Neural progenitor cell (in vitro differentiated cells): ENCODE measurements around the gene CSNK1G1. TPM values are rescaled to one million over a fixed set of nuclear protein-coding genes. Genes with fewer than 3 reads are reported as not detected.

ENCODE experiments used
- DNase-seq: peaks from one replicate; pipeline ENCODE4 v3.0.0-alpha.2; 2016; ENCODE audit warnings: low spot score
- H2AFZ ChIP-seq: fragments of 200-600 bp; sonication (generic); replicated peaks from 2 replicates; pipeline ENCODE4 v1.6.1; 2016; ENCODE audit warnings: antibody characterized with exemption
- H3F3A ChIP-seq: fragments of 200-600 bp; sonication (generic); 2 replicates; pipeline ENCODE4 v1.6.1; 2016; ENCODE audit warnings: antibody characterized with exemption, low read depth
- H3K27ac ChIP-seq: fragments of 200-600 bp; sonication (generic); 2 replicates; pipeline ENCODE4 v1.5.1; 2016; ENCODE audit warnings: mild to moderate bottlenecking
- H3K27me3 ChIP-seq: fragments of 200-600 bp; sonication (generic); 2 replicates; pipeline ENCODE4 v1.6.1; 2016; ENCODE audit warnings: mild to moderate bottlenecking, moderate library complexity
- H3K36me3 ChIP-seq: fragments of 200-600 bp; sonication (generic); 2 replicates; pipeline ENCODE4 v1.5.1; 2016
- H3K4me1 ChIP-seq: fragments of 200-600 bp; sonication (generic); 2 replicates; pipeline ENCODE4 v1.6.1; 2016; ENCODE audit warnings: mixed run types
- H3K4me2 ChIP-seq: fragments of 200-600 bp; sonication (generic); 2 replicates; pipeline ENCODE4 v1.6.1; 2016
- H3K4me3 ChIP-seq: fragments of 200-600 bp; sonication (generic); 2 replicates; pipeline ENCODE4 v1.5.1; 2016
- H3K79me2 ChIP-seq: fragments of 200-600 bp; sonication (generic); 2 replicates; pipeline ENCODE4 v1.6.1; 2016; ENCODE audit warnings: low read depth
- H3K9ac ChIP-seq: fragments of 200-600 bp; sonication (generic); 2 replicates; pipeline ENCODE4 v1.6.1; 2016
- H3K9me3 ChIP-seq: fragments of 200-600 bp; sonication (generic); 2 replicates; pipeline ENCODE4 v1.5.1; 2016; ENCODE audit warnings: low read depth
- H4K20me1 ChIP-seq: fragments of 200-600 bp; sonication (generic); 2 replicates; pipeline ENCODE4 v1.6.1; 2016; ENCODE audit warnings: low read depth
- H3K27ac Mint-ChIP-seq: 3 replicates; pipeline ENCODE4 v1.8.0; 2021; ENCODE audit warnings: mixed read lengths
- H3K27me3 Mint-ChIP-seq: 2 replicates; pipeline ENCODE4 v1.8.0; 2022; ENCODE audit warnings: low read depth, mild to moderate bottlenecking, inconsistent platforms, moderate library complexity, mixed read lengths; ENCODE audit not compliant: insufficient read depth
- H3K36me3 Mint-ChIP-seq: 3 replicates; pipeline ENCODE4 v1.8.0; 2021; ENCODE audit warnings: mixed read lengths
- H3K4me1 Mint-ChIP-seq: 3 replicates; pipeline ENCODE4 v1.8.0; 2021; ENCODE audit warnings: mixed read lengths
- H3K4me3 Mint-ChIP-seq: 3 replicates; pipeline ENCODE4 v1.8.0; 2021; ENCODE audit warnings: mild to moderate bottlenecking, moderate library complexity, mixed read lengths
- H3K9me3 Mint-ChIP-seq: 3 replicates; pipeline ENCODE4 v1.8.0; 2020; ENCODE audit warnings: mixed read lengths
- CTCF ChIP-seq: fragments of 200-600 bp; sonication (generic); IDR thresholded peaks from 2 replicates; pipeline ENCODE4 v1.5.1; 2017; ENCODE audit warnings: antibody characterized with exemption, mild to moderate bottlenecking
- EZH2 ChIP-seq: fragments of 200-600 bp; sonication (generic); IDR thresholded peaks from 2 replicates; pipeline ENCODE4 v1.6.1; 2017; ENCODE audit warnings: antibody characterized with exemption, mild to moderate bottlenecking, moderate library complexity
- EZH2phosphoT487 ChIP-seq: fragments of 200-600 bp; sonication (generic); IDR thresholded peaks from 2 replicates; pipeline ENCODE4 v1.6.1; 2017; ENCODE audit warnings: antibody characterized with exemption
- total RNA-seq: library from RNA; depleted of rRNA; stranded (reverse); fragments of >200 nt; gene quantifications from 2 replicates; pipeline ENCODE4 v1.2.3, GENCODE V29; 2015; ENCODE audit warnings: low replicate concordance

The CSNK1G1 gene
- total RNA-seq, 1 donor from 2014 or later: 23.0 TPM

- Histone ChIP-seq H3K4me1 (no peaks in the 10 kb centered on the region), H3K4me3 (no peak overlapping the region), H3K36me3 (peaks cover 3% of the 10 kb centered on the region), H3K27me3 (no peaks in the 10 kb centered on the region), H2AFZ (no peak overlapping the region), H3K79me2 (peaks cover 47% of the 10 kb centered on the region), H3K9ac (no peak overlapping the region), H3K9me3 (no peaks in the 10 kb centered on the region), H3F3A (no peaks in the 10 kb centered on the region), H3K4me2 (no peak overlapping the region), H3K27ac (no peak overlapping the region), H4K20me1 (no peaks in the 10 kb centered on the region)
- peaks cover 9% of the 10 kb centered on the region for H3K36me3 Mint-ChIP-seq
- H3K9me3 Mint-ChIP-seq: no peaks in the 10 kb centered on the region
- H3K4me1 Mint-ChIP-seq: peaks cover 5% of the 10 kb centered on the region
- H3K4me3 Mint-ChIP-seq: no peak overlapping the region
- DNase-seq: no peak
- TF ChIP-seq EZH2: no peak
- TF ChIP-seq EZH2phosphoT487: no peak
- no peak for TF ChIP-seq CTCF
- no peak overlapping the region for H3K27ac Mint-ChIP-seq
- H3K27me3 Mint-ChIP-seq: no peaks in the 10 kb centered on the region
These were observed 12.8 kb downstream of the CSNK1G1 start for GRCh38 chr15:64343222-64343621.

- Histone ChIP-seq H3K4me1 (no peaks in the 10 kb centered on the region), H3F3A (no peaks in the 10 kb centered on the region), H3K27me3 (no peaks in the 10 kb centered on the region), H3K4me2 (no peak overlapping the region), H4K20me1 (no peaks in the 10 kb centered on the region), H3K4me3 (no peak overlapping the region), H3K36me3 (peaks cover 2% of the 10 kb centered on the region), H3K27ac (no peak overlapping the region), H3K9me3 (no peaks in the 10 kb centered on the region), H3K9ac (no peak overlapping the region), H2AFZ (no peak overlapping the region), H3K79me2 (peaks cover 42% of the 10 kb centered on the region)
- Mint-ChIP-seq H3K36me3 (peaks cover 5% of the 10 kb centered on the region), H3K27me3 (no peaks in the 10 kb centered on the region), H3K27ac (no peak overlapping the region), H3K9me3 (no peaks in the 10 kb centered on the region), H3K4me3 (no peak overlapping the region), H3K4me1 (peaks cover 5% of the 10 kb centered on the region)
- DNase-seq: no peak
- TF ChIP-seq EZH2phosphoT487 (no peak), EZH2 (no peak), CTCF (no peak)
These were observed 14.0 kb downstream of the CSNK1G1 start for GRCh38 chr15:64341961-64342360.

- Histone ChIP-seq H3F3A (no peaks in the 10 kb centered on the region), H3K36me3 (no peaks in the 10 kb centered on the region), H2AFZ (no peak overlapping the region), H3K27me3 (no peaks in the 10 kb centered on the region), H3K4me3 (no peak overlapping the region), H3K9ac (no peak overlapping the region), H3K79me2 (peaks cover 26% of the 10 kb centered on the region), H3K27ac (no peak overlapping the region), H3K4me1 (no peaks in the 10 kb centered on the region), H3K9me3 (no peaks in the 10 kb centered on the region), H3K4me2 (no peak overlapping the region), H4K20me1 (no peaks in the 10 kb centered on the region)
- H3K9me3 Mint-ChIP-seq: no peaks in the 10 kb centered on the region
- DNase-seq: no peak
- peaks cover 5% of the 10 kb centered on the region for H3K4me1 Mint-ChIP-seq
- no peak for TF ChIP-seq CTCF
- TF ChIP-seq EZH2phosphoT487: no peak
- H3K4me3 Mint-ChIP-seq: no peak overlapping the region
- peaks cover 4% of the 10 kb centered on the region for H3K36me3 Mint-ChIP-seq
- H3K27me3 Mint-ChIP-seq: no peaks in the 10 kb centered on the region
- H3K27ac Mint-ChIP-seq: no peak overlapping the region
These were observed 15.6 kb downstream of the CSNK1G1 start for GRCh38 chr15:64340355-64340754.
